Suppressor macrophage (primary cell): ENCODE measurements around the gene DRC3.
A peak's percentile ranks its signal among the peaks of the same experiment; 100 is the strongest.
"Not testable (repeated sequence)": the region's sequence is repeated elsewhere in the genome, so short reads cannot be mapped to it uniquely, and the experiment has no call there.

Experiments
- DNase-seq, 4 experiments: peaks; one replicate each; pipeline ENCODE4 v3.0.0-alpha.2; 2020 to 2022

Gene DRC3

DNA sequence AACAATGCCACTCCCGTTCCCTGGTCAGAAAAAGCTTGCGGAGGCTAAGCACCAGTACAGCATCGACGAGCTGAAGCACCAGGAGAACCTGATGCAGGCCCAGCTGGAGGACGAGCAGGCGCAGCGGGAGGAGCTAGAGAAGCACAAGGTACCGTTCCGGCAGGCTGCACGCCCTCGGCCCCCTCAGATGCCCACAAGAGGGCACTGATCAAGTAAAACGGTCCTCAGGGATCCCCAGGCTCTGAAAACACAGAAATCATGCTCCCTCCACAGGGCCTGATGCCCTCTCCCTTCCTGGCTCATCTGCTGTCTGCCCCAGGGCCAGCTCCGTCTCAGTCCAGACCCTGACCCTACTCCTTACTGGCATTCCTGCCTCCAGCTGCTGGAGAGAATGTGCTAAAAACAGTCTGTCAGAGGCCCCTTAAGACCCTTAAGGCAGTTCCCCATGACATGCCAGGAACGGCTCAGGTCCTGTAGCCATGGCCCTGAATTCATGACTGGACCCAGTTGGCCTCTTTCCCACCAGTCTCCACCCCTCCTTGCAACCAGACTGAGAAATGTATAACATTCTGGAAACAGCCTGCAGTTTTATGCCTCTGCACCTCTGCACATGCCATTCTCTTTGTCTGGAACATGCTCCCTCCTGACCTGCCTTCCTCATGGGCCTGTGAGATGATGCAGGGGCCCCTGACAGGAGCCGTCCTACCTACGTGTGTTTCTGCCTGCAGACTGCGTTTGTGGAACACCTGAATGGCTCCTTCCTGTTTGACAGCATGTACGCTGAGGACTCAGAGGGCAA, 21.8 kb downstream of the DRC3 start:
- DNase-seq, result peak; percentile 31 to 64 (median 50)

DNA sequence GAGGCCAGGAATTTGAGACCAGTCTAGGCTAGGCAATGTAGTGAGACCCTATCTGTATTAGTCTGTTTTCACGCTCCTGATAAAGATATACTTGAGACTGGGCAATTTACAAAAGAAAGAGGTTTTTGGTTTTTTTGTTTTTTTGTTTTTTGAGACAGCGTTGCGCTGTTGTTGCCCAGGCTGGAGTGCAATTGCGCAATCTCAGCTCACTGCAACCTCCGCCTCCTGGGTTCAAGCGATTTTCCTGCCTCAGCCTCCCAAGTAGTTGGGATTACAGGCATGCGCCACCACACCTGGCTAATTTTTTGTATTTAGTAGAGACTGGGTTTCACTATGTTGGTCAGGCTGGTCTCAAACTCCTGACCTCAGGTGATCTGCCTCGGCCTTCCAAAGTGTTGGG, 23.2 kb downstream of the DRC3 start:
- not testable (repeated sequence) for DNase-seq

GRCh38 chr17:17998934-17999333, 26.3 kb downstream of the DRC3 start:
- no peak for DNase-seq

DNA sequence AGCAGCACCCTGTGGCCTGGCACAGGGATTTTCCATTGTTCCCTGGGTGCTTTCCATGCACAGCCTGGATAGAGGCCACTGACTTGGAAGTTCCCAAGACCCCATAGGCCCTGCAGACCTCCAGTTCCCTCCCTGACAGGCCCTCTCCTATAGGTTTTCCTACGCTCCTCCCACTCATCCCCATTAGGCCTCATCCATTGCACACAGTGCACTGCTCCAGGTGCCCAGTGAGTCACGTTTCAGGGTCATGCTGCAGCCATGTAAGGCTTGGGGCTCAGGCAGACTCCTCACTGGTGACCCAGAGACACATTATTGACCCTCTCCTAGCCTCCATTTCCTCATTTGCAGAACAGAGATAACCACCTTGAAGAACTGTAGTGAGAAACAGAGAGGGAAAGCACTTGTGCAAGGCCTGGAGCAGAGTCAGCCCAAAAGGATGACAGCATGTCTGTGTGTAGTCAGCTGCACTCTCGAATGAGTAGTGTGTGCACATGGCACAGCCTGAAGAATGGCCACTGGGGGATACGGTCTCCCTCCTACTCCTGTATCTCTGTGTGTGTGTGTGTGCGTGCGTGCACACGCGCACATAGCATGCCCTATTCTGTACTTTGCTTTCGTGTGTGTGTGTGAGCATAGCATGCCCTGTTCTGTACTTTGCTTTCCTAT, 26.8 kb downstream of the DRC3 start:
- peak in 3 of 4 experiments; percentile 10 to 13 (median 10) for DNase-seq

DNA sequence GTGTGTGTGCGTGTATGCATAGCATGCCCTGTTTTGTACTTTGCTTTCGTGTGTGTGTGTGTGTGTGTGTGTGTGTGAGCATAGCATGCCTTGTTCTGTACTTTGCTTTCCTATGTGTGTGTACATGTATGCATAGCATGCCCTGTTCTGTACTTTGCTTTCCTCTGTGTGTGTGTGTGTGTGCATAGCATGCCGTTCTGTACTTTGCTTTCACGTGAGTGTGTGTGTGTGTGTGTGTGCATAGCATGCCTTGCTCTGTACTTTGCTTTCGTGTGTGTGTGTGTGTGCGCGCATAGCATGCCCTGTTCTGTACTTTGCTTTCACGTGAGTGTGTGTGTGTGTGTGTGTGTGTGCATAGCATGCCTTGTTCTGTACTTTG, 27.4 kb downstream of the DRC3 start:
- DNase-seq, result no peak

DNA sequence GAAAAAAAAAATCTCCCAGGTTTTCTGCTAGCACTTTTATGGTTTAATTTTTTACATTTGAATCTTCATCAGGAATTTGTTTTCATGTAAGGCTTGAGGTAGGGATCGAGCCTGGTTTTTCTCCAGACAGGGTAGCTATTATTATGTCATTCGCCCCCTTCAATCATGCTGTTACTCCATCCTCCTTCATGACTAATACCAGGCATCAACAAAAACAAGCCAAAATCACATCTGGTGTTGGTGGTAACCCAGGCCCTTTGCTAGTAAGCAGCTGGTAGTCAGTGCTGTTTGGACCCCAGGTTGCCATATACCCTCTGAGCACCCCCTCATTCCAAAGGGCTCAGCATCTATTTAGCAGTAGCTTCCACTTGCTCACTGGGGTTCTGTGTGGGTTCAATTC, 29.5 kb downstream of the DRC3 start:
- no peak for DNase-seq

DNA sequence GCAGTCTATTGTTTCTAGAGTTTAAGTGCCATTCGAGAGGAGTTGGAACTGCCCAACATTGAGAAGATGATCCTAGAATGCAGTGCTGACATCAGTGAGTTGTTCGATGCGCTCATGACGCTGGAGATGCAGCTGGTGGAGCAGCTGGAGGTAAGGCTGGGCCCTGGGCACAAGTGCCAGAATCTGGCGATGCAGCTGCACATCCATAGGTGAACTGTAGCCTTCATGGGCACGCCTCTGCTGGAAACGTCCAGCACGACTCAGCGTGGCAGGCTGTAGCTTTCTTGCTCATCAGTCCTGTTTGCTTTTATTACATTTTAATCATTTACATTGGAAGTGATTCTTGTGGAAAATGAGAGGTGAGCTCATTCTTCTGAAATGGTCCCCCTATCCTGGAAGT, 31.7 kb downstream of the DRC3 start:
- DNase-seq, result no peak

GRCh38 chr17:18004884-18005305, 32.2 kb downstream of the DRC3 start:
- no peak for DNase-seq

DNA sequence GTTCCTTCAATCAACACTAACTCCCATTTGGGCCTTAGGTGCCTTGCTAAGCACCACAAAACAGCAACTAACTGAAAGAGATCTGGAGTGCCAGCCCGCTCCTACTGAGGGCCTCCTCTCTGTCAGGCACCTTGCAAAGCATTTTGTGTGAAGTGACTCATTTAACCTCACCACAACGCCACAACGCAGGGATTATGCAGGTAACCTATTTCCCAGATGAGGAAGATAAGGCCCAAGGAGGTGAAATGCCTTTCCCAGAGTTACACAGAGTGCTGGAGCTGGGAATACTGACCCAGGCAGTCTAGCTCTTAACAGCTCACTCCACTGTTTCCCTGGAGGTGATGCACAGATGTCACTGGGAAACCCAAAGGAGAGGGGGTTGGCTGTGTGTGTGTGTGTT, 32.8 kb downstream of the DRC3 start:
- DNase-seq, result no peak

GRCh38 chr17:18006495-18007239, 34.0 kb downstream of the DRC3 start:
- no peak for DNase-seq

- no peak for DNase-seq
These were observed 36.0 kb downstream of the DRC3 start for GRCh38 chr17:18008496-18009268.

GRCh38 chr17:18009609-18010420, 37.2 kb downstream of the DRC3 start:
- DNase-seq, result no peak

- no peak for DNase-seq
These were observed 38.6 kb downstream of the DRC3 start for GRCh38 chr17:18011286-18011685.

GRCh38 chr17:18014006-18014405, 41.3 kb downstream of the DRC3 start:
- DNase-seq, result no peak

GRCh38 chr17:18015593-18015992, 42.9 kb downstream of the DRC3 start:
- DNase-seq, result no peak

DNA sequence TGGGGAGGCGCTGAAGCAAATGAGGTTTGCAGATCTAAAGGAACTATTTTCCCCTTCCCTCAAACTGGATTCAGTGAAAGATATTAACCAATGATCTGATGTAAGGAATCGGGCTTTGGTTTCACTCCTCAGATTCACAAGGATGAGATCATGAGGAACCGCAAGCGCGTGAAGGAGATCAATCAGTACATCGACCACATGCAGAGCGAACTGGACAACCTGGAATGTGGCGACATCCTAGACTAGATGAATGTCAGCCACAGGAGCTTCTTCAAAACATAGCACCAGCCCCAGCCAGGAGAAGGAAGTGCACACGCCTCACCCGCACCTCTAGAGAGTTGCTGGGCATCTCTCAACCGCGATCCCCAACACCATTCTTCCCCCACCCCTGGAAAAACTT, 43.8 kb downstream of the DRC3 start:
- no peak for DNase-seq

- DNase-seq, result no peak
These were observed 45.3 kb downstream of the DRC3 start for GRCh38 chr17:18017958-18018357.

DNA sequence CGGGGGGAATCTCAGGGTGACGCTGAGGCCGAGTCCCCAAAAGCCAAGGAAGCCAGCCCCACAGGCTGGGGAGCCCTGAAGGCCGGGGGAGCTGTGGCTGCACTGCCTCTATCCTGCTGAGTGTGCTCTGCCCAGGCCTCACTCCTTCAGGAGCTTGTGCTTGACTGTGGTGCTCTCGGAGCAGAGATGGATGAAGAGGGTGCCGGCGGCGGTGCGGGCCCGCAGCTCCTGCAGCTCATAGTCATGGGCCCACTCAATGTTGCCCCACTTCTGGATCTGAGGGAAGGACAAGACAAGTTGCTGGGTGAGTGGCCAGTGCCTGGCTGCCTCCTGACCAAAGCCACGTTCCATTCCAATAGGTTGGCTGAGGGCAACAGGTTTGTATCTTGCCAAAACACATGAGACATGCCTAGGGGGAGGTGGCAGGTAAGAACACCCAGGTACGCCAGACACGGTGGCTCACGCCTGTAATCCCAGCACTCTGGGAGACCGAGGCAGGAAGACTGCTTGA, 45.8 kb downstream of the DRC3 start:
- DNase-seq, result no peak

DNA sequence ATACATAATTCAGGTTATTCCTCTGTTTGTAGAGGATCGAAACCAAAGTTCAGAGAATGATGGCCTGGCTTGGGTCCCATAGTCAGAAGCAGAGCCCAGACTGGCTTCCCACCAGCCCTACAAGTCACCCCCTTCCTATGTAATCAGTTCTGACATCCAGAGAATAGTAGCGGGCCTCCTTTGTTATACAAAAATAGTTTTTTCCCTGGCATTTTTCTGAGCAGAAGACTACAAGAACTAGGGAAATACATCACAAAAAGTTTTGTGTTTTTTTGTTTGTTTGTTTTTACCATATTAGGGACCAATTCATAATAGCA, 47.1 kb downstream of the DRC3 start:
- no peak for DNase-seq

DNA sequence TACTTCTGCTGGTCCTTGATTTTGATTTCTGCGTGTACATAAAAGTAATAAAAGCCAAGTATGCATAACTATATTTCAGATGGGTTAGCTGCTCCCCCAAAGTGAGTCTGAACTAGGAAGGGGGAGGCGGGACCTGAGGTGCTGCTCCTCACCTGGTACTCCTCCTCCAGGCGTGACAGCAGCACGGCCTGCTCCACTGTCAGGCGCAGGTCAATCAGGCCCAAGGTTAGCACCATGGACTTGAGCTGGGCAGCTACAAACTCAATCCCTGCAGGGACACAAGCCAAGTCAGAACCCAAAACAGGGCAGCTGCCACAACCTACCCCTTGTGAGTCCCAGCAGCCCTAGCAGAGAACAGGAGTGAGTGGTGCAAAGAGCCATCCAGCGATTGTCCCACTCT, 48.3 kb downstream of the DRC3 start:
- no peak for DNase-seq

- no peak for DNase-seq
These were observed 48.7 kb downstream of the DRC3 start for GRCh38 chr17:18021372-18021771.
